Keratinocyte (primary cell): Measurements from ENCODE around the gene CST1. TPM values are rescaled to one million over a fixed set of nuclear protein-coding genes. Genes with fewer than 3 reads are reported as not detected.

ENCODE experiments used
- DNase-seq: peaks from one replicate; pipeline ENCODE4 v3.0.0-alpha.2; 2011; ENCODE audit warnings: low read depth, missing footprints, low spot score
- FAIRE-seq: peaks from 2 replicates; lab custom pipeline; 2011; peaks lifted over from hg19 to GRCh38; lab: Jason Lieb, UNC
- H2AFZ ChIP-seq: 2 replicates; pipeline ENCODE4 v1.6.0; 2012; ENCODE audit warnings: low read length, control low read depth, inconsistent platforms; ENCODE audit not compliant: control insufficient read depth
- H3K27ac ChIP-seq: 2 replicates; pipeline ENCODE4 v1.5.1; 2011; ENCODE audit warnings: low read length; ENCODE audit not compliant: control insufficient read depth, insufficient read depth
- H3K27me3 ChIP-seq: 3 replicates; pipeline ENCODE4 v1.6.0; 2011; ENCODE audit warnings: low read length; ENCODE audit not compliant: control insufficient read depth, insufficient read depth; ENCODE audit errors: extremely low read depth
- H3K36me3 ChIP-seq, 2 experiments: 2 replicates in 1 of 2; 3 replicates in 1 of 2; pipeline ENCODE4 v1.5.1; 2011; ENCODE audit warnings: low read length in 2 of 2, mild to moderate bottlenecking in 1 of 2; ENCODE audit not compliant: control insufficient read depth in 2 of 2, insufficient read depth in 2 of 2; ENCODE audit errors: extremely low read depth in 1 of 2
- H3K4me1 ChIP-seq: 3 replicates; pipeline ENCODE4 v1.5.1; 2011; ENCODE audit warnings: low read length; ENCODE audit not compliant: control insufficient read depth, insufficient read depth; ENCODE audit errors: extremely low read depth
- H3K4me2 ChIP-seq: 3 replicates; pipeline ENCODE4 v1.6.0; 2011; ENCODE audit warnings: low read depth, low read length; ENCODE audit not compliant: control insufficient read depth, insufficient read depth; ENCODE audit errors: extremely low read depth
- H3K4me3 ChIP-seq, 3 experiments: fragments of 200-600 bp in 1 of 3; sonication (generic) in 1 of 3; 2 replicates in 2 of 3; 3 replicates in 1 of 3; pipeline ENCODE4 v1.5.1; 2011 to 2016; ENCODE audit warnings: low read length in 3 of 3, mild to moderate bottlenecking in 3 of 3, control low read depth in 2 of 3, inconsistent platforms in 1 of 3, low read depth in 1 of 3, mixed read lengths in 1 of 3, mixed run types in 1 of 3, moderate library complexity in 1 of 3; ENCODE audit not compliant: control insufficient read depth in 2 of 3, insufficient read depth in 2 of 3; ENCODE audit errors: extremely low read depth in 1 of 3
- H3K79me2 ChIP-seq: 2 replicates; pipeline ENCODE4 v1.6.0; 2012; ENCODE audit warnings: low read length; ENCODE audit not compliant: control insufficient read depth, insufficient read depth
- H3K9ac ChIP-seq: 3 replicates; pipeline ENCODE4 v1.6.0; 2011; ENCODE audit warnings: low read length; ENCODE audit not compliant: control insufficient read depth, insufficient read depth; ENCODE audit errors: extremely low read depth
- H3K9me1 ChIP-seq: 3 replicates; pipeline ENCODE4 v1.6.0; 2011; ENCODE audit warnings: low read length; ENCODE audit not compliant: control insufficient read depth, insufficient read depth; ENCODE audit errors: extremely low read depth
- H3K9me3 ChIP-seq: 2 replicates; pipeline ENCODE4 v1.5.1; 2012; ENCODE audit warnings: low read depth, low read length; ENCODE audit not compliant: control insufficient read depth
- H4K20me1 ChIP-seq: 3 replicates; pipeline ENCODE4 v1.6.0; 2011; ENCODE audit warnings: low read length; ENCODE audit not compliant: control insufficient read depth, insufficient read depth; ENCODE audit errors: extremely low read depth
- EZH2 ChIP-seq: IDR thresholded peaks from one replicate; pipeline ENCODE4 v1.6.1; 2012; ENCODE audit warnings: inconsistent platforms, mild to moderate bottlenecking, low read length, moderate library complexity
- dilution Hi-C: fragments of 300-500 bp; cut with MboI; formaldehyde crosslinking; loops from one replicate; pipeline ENCODE4 v1.7.0; 2020; ENCODE audit warnings: low sequenced_read_pairs; ENCODE audit not compliant: extremely low pct_ligation_motif_present
- polyA plus RNA-seq, 5 experiments: library from polyadenylated mRNA; depleted of rRNA in 3 of 5; stranded (reverse) in 3 of 5; stranded (forward) in 1 of 5; unstranded in 1 of 5; fragments of >200 nt; gene quantifications; 1 replicate in 1 of 5; 2 replicates in 3 of 5; 3 replicates in 1 of 5; pipeline versions ENCODE4 v1.2.1 to v1.2.3, GENCODE V29; 2011 to 2012; ENCODE audit warnings: missing spikeins in 2 of 5, low read depth in 1 of 5, low replicate concordance in 1 of 5
- small RNA-seq, 3 experiments: library from RNA; depleted of rRNA; stranded (forward); fragments of <200 nt; gene quantifications; one replicate each; pipeline ENCODE3, GENCODE V24; 2012; ENCODE audit warnings: low read depth in 3 of 3, low replicate concordance in 1 of 3; ENCODE audit not compliant: insufficient read length in 3 of 3

The CST1 gene
- polyA plus RNA-seq, 1 donor (not counting 4 experiments of a cell fraction or from before 2014, with no cell fraction given), result not detected

GRCh38 chr20:23697947-23698346, 52.8 kb downstream of the CST1 start:
- H3K27ac ChIP-seq, result no peak overlapping the region
- H3K4me3 ChIP-seq, result no peak overlapping the region
- dilution Hi-C loops, result no loop called here
- H3K9me3 ChIP-seq, result no peaks in the 10 kb centered on the region
- DNase-seq (no peak), FAIRE-seq (no peak)
- H3K27me3 ChIP-seq, result no peaks in the 10 kb centered on the region
- H3K79me2 ChIP-seq, result no peaks in the 10 kb centered on the region
- H3K9me1 ChIP-seq, result no peaks in the 10 kb centered on the region
- H3K4me1 ChIP-seq, result no peaks in the 10 kb centered on the region
- no peaks in the 10 kb centered on the region for H4K20me1 ChIP-seq
- H3K9ac ChIP-seq, result no peak overlapping the region
- no peak overlapping the region for H3K4me2 ChIP-seq
- no peak for TF ChIP-seq EZH2
- H2AFZ ChIP-seq, result no peak overlapping the region
- H3K36me3 ChIP-seq, result no peaks in the 10 kb centered on the region

Small RNA genes lying within 50 kb of the gene (small RNA-seq; reads per million reads assigned to genes)
- 0 reads per million in 3 experiments for gene CST2P1

Other genes with a start within 250 kb of the CST1 start
- not detected in 3 replicates for gene CST9L, start 182.5 kb downstream of the CST1 start, polyA plus RNA-seq
- not detected in 3 replicates for gene CST9, start 145.0 kb downstream of the CST1 start, polyA plus RNA-seq
- 193 to 339 TPM (median 194 TPM) in 3 replicates for gene CST3, start 113.0 kb downstream of the CST1 start, polyA plus RNA-seq
- not detected in 3 replicates for gene CST4, start 61.9 kb downstream of the CST1 start, polyA plus RNA-seq
- gene CST2, start 75.8 kb upstream of the CST1 start, polyA plus RNA-seq, result not detected in 3 replicates
- not detected in 3 replicates for gene CST5, start 128.8 kb upstream of the CST1 start, polyA plus RNA-seq
- gene GGTLC1, start 237.8 kb upstream of the CST1 start, polyA plus RNA-seq, result not detected in 3 replicates